OCI-LY3 (cell line): ENCODE results near the gene RFTN1.

Experiments used
- EZH2phosphoT487 ChIP-seq: fragments of 200-600 bp; shearing (Covaris generic); IDR thresholded peaks from 2 replicates; pipeline ENCODE4 v1.6.1; 2018; ENCODE audit warnings: antibody characterized with exemption, mixed run types, low read depth
- TF ChIP-seq, protein P1 (sequence below): fragments of 200-600, 300-600 bp; sonication (generic); IDR thresholded peaks from 2 replicates; pipeline ENCODE4 v1.5.1; 2014; ENCODE audit warnings: antibody characterized with exemption, low read length, low read depth

DNA sequence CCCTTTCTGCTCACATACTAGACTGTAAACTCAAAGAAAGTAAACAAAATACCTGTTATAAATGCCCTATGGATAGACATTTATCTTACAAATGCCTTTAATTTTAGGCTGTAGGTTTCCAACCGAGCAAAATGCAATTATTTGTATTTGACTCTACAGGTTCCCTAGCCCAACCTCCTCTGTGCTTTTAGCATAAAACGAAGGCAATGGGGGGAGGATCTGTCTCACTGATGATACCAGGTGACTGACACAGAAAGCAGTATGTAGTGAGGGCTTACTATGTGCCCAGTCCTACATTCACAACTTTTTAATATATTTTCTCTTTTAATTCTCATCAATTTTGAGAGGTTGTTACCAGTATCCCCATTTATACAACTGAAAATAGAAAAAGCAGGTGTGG, 161.1 kb downstream of the RFTN1 start:
- no peak for TF ChIP-seq EZH2phosphoT487
- TF ChIP-seq, protein P1, sequence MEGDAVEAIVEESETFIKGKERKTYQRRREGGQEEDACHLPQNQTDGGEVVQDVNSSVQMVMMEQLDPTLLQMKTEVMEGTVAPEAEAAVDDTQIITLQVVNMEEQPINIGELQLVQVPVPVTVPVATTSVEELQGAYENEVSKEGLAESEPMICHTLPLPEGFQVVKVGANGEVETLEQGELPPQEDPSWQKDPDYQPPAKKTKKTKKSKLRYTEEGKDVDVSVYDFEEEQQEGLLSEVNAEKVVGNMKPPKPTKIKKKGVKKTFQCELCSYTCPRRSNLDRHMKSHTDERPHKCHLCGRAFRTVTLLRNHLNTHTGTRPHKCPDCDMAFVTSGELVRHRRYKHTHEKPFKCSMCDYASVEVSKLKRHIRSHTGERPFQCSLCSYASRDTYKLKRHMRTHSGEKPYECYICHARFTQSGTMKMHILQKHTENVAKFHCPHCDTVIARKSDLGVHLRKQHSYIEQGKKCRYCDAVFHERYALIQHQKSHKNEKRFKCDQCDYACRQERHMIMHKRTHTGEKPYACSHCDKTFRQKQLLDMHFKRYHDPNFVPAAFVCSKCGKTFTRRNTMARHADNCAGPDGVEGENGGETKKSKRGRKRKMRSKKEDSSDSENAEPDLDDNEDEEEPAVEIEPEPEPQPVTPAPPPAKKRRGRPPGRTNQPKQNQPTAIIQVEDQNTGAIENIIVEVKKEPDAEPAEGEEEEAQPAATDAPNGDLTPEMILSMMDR = no peak
